DND-41 (cell line): ENCODE results near the gene MEGF6.

ENCODE experiments used
- EZH2 ChIP-seq: IDR thresholded peaks from 3 replicates; pipeline ENCODE4 v1.6.1; 2012; ENCODE audit warnings: borderline replicate concordance, low read depth, mild to moderate bottlenecking, moderate library complexity, low read length, inconsistent platforms; ENCODE audit not compliant: severe bottlenecking
- TF ChIP-seq, protein P1 (sequence below): IDR thresholded peaks from 2 replicates; pipeline ENCODE4 v1.5.1; 2012; ENCODE audit warnings: borderline replicate concordance, low read length, moderate library complexity, mild to moderate bottlenecking; ENCODE audit not compliant: poor library complexity, severe bottlenecking; ENCODE audit errors: extremely low read depth

DNA sequence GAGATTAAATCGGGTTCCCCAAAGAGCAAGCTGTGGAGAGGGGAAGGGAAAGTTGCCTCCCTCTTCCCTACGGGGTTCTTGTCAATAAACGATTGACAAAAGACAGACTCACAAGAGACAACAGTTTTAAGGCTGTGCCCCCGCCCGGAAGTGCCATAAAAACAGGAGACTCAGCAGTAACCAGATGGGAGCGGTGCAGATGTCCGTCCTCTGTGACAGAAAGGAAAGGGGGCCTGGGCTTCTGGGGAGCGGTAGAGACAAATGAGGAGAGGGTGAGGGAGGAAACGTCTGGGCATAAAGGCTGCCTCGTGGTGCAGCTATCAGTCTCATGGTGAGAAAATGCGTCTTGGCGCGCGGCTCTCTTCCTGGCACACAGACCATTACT, 46.9 kb upstream of the MEGF6 start:
- TF ChIP-seq, protein P1, sequence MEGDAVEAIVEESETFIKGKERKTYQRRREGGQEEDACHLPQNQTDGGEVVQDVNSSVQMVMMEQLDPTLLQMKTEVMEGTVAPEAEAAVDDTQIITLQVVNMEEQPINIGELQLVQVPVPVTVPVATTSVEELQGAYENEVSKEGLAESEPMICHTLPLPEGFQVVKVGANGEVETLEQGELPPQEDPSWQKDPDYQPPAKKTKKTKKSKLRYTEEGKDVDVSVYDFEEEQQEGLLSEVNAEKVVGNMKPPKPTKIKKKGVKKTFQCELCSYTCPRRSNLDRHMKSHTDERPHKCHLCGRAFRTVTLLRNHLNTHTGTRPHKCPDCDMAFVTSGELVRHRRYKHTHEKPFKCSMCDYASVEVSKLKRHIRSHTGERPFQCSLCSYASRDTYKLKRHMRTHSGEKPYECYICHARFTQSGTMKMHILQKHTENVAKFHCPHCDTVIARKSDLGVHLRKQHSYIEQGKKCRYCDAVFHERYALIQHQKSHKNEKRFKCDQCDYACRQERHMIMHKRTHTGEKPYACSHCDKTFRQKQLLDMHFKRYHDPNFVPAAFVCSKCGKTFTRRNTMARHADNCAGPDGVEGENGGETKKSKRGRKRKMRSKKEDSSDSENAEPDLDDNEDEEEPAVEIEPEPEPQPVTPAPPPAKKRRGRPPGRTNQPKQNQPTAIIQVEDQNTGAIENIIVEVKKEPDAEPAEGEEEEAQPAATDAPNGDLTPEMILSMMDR, result no peak
- no peak for TF ChIP-seq EZH2
